Measurements from ENCODE around the gene LPAR6.

The LPAR6 gene

GRCh38 chr13:48415516-48415915, 2.6 kb upstream of the LPAR6 start:
- no peak for DNase-seq (ENCODE audit: low read depth in 2 of 2, low spot score in 1 of 2)

- DNase-seq (ENCODE audit: low read depth in 2 of 2, low spot score in 1 of 2), result no peak
These were observed 1.6 kb upstream of the LPAR6 start for GRCh38 chr13:48414501-48414900.

GRCh38 chr13:48411841-48412531, 927 bp downstream of the LPAR6 start:
- no peak for DNase-seq (ENCODE audit: low read depth in 2 of 2, low spot score in 1 of 2)

GRCh38 chr13:48411147-48411794, 1.6 kb downstream of the LPAR6 start:
- no peak for DNase-seq (ENCODE audit: low read depth in 2 of 2, low spot score in 1 of 2)

- DNase-seq (ENCODE audit: low read depth in 2 of 2, low spot score in 1 of 2), result no peak
These were observed 2.7 kb downstream of the LPAR6 start for GRCh38 chr13:48410199-48410598.

GRCh38 chr13:48405875-48406274, 7.0 kb downstream of the LPAR6 start:
- no peak for DNase-seq (ENCODE audit: low read depth in 2 of 2, low spot score in 1 of 2)

- no peak for DNase-seq (ENCODE audit: low read depth in 2 of 2, low spot score in 1 of 2)
These were observed 8.0 kb downstream of the LPAR6 start for GRCh38 chr13:48404952-48405351.

- DNase-seq (ENCODE audit: low read depth in 2 of 2, low spot score in 1 of 2), result no peak
These were observed 9.0 kb downstream of the LPAR6 start for GRCh38 chr13:48403913-48404312.

GRCh38 chr13:48403151-48403631, 9.7 kb downstream of the LPAR6 start:
- DNase-seq (ENCODE audit: low read depth in 2 of 2, low spot score in 1 of 2), result no peak

GRCh38 chr13:48402325-48402932, 10.5 kb downstream of the LPAR6 start:
- DNase-seq (ENCODE audit: low read depth in 2 of 2, low spot score in 1 of 2), result no peak

- no peak for DNase-seq (ENCODE audit: low read depth in 2 of 2, low spot score in 1 of 2)
These were observed 11.4 kb downstream of the LPAR6 start for GRCh38 chr13:48401480-48401879.

GRCh38 chr13:48400850-48401291, 12.0 kb downstream of the LPAR6 start:
- no peak for DNase-seq (ENCODE audit: low read depth in 2 of 2, low spot score in 1 of 2)

GRCh38 chr13:48400090-48400694, 12.7 kb downstream of the LPAR6 start:
- DNase-seq (ENCODE audit: low read depth in 2 of 2, low spot score in 1 of 2), result no peak

- no peak for DNase-seq (ENCODE audit: low read depth in 2 of 2, low spot score in 1 of 2)
These were observed 14.3 kb downstream of the LPAR6 start for GRCh38 chr13:48398450-48399095.

GRCh38 chr13:48397744-48398143, 15.2 kb downstream of the LPAR6 start:
- DNase-seq (ENCODE audit: low read depth in 2 of 2, low spot score in 1 of 2), result no peak

- DNase-seq (ENCODE audit: low read depth in 2 of 2, low spot score in 1 of 2), result no peak
These were observed 19.2 kb downstream of the LPAR6 start for GRCh38 chr13:48393698-48394085.

- DNase-seq (ENCODE audit: low read depth in 2 of 2, low spot score in 1 of 2), result no peak
These were observed 19.7 kb downstream of the LPAR6 start for GRCh38 chr13:48393030-48393697.

GRCh38 chr13:48391257-48391656, 21.7 kb downstream of the LPAR6 start:
- DNase-seq (ENCODE audit: low read depth in 2 of 2, low spot score in 1 of 2), result no peak

GRCh38 chr13:48386816-48387215, 26.1 kb downstream of the LPAR6 start:
- DNase-seq (ENCODE audit: low read depth in 2 of 2, low spot score in 1 of 2), result no peak

GRCh38 chr13:48383384-48383783, 29.5 kb downstream of the LPAR6 start:
- no peak for DNase-seq (ENCODE audit: low read depth in 2 of 2, low spot score in 1 of 2)

GRCh38 chr13:48380581-48380980, 32.3 kb downstream of the LPAR6 start:
- no peak for DNase-seq (ENCODE audit: low read depth in 2 of 2, low spot score in 1 of 2)
